GM18909 (cell line): ENCODE results near the gene NRP1.
"Not testable (repeated sequence)": the region's sequence is repeated elsewhere in the genome, so short reads cannot be mapped to it uniquely, and the experiment has no call there.

ENCODE experiments used
- ATAC-seq: cut with Tn5 transposase; IDR thresholded peaks from one replicate; pipeline ENCODE4 v1.9.1; 2021; ENCODE audit warnings: mild to moderate bottlenecking; ENCODE audit not compliant: unreplicated experiment, poor library complexity

The NRP1 gene

DNA sequence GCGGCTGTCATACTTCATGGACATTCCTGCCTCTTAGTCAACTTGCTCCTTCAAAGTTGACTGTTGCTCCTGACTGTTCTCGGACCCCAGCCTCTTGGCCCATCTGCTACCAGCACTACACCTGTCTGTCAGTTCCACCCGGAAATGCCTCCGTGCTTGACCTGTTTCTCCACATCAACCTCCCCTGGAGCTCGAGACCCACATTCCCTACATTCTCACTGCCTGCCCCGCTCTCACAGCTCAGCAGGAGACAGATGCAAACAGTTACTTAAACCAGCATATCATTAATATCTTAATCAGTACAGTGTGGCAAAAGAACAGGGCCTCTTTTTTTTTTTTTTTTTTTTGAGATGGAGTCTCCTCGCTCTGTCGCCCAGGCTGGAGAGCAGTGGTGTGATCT, 174.3 kb downstream of the NRP1 start:
- no peak for ATAC-seq

DNA sequence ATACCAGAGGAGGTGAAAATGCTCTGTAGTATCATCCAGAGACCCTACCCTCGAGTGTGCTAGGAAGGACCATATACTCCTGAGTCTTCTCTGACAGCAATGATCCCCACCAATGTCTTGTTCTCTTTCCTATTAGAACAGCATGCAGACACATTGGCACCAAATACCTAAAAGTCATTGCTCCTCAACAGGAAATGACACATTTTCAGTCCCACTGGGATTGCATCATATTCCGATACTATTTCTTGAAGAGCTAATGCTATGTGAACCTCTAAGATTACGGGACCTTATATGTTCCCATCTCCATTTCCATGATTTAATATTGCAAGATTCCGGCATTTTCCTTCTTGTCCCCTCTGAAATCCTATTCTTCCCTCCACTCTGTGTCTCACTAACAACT, 177.4 kb downstream of the NRP1 start:
- ATAC-seq, result no peak

DNA sequence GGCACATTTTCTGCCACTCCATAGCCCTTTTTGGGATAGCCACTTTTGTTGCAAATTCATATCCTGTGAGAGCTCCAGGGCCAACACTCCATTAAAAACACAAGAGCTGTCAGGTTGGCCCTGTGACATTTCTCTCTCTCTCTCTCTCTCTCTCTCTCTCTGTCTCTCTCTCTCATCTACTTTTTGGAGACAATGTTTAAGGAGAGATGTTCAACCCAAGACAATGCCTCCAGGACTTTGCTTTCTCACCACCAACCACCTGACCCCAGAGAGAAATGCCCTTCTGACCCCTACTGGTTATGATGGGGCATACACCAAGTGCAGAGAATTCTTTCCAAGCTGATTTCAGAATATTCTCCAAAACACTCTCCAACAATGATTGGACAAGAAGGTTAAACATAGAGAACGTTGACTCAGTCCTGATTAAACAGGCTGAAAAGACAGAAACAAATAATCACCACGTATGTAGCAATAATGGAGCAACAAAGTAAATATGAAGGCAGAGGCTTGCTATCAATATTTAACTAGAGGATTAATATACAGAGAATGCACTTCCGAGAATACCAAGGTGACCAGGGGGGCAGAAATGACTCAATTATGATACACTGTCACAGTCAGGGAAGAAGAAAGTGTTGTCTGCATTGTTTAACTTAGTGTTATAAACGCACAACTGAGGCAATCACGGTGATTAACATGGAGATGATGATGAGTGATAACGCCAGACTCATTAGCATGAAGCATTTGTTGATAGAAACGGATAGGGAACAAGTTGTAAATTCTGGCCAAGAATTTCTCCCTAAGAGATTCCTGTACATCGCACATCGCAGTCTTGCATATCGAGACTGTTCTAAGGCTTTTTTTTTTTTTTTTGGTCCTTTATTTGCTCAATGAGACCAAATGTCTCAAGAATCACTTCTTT, 178.5 kb downstream of the NRP1 start:
- ATAC-seq, result peak; percentile 89

DNA sequence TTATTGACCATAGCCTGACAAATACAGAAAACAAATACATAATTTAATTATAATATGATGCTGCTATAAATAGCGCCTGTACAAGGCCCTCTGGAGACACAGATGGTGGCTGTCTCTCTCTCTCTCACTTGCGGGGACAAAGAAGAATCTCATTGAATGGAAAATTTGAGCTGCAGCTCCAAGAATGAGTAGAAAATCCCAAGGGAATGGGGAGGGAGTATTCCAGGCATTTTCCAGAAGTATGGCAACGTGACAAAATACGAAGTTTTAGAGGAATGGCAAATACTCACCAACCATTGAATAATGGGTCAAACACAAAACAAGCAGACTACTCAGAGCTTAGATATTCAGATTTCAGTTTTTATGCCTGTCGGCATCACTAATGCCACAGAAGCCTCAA, 179.9 kb downstream of the NRP1 start:
- ATAC-seq, result no peak

DNA sequence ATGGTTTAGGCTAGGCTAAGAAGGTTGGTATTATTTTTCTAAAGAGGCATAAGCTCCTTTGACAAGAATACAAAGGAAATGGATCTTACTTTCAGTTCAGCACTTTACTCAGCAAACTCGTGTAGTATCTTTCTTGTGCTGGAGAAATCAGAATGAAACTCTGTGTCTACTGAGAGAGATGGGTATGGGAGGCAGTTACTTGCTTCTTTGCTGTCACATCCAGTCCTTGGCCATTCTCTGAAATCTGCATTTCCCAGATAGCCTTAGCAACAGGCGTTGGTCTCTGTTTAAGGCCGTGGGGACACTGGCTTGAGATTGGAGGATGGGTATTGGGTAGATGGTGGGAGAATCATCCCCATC, 180.5 kb downstream of the NRP1 start:
- no peak for ATAC-seq

DNA sequence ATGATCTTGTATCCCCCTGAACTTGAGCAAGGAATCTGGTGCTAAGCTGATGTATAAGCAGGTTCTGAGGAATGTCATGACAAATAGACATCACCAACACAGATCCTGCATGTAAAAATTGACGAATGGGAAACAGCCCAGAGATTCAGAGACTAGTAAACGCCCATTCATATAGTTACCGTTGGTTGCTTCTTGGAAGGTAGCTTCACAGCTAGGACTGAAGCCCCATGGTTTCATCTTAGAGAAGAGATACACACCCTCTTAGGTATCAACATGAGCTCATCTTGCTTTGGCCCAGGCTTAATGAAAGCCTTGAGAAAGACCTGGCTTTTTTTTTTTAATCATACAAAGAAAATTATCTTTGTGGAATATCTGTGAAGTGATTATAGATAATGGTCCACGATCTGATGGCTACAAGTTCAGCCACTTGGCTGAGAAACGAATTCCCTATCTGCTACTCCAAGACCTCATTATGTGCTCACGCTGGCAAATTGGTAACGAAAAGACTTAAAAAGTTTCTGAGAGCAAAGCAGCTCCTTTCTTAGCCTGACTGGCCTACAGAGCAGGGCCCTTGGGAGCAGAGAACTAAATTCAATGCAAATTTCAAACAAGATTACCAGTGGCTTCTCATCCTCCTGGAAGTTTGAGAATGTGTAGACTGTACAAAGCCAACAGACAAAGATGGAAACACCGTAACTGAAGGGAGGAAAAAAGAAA, 181.1 kb downstream of the NRP1 start:
- no peak for ATAC-seq

DNA sequence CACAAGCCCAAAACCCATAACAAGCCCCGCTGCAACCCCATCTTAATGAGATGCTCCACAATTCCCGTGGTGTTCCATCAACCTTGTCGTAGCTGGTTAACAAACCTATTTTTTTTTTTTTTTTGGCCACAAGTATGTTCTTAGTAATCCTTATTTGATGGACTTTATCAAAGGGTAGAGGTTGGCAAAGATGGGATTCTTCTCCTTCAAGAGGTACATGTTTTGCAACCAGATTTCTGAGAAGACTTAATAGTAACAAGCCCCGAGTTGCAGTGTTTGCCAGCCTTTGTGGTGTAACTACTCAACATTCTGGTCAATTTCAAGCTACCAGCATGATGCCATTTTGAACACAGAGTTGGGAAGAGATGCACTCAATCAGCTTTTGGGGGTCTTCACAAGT, 181.7 kb downstream of the NRP1 start:
- ATAC-seq, result no peak

DNA sequence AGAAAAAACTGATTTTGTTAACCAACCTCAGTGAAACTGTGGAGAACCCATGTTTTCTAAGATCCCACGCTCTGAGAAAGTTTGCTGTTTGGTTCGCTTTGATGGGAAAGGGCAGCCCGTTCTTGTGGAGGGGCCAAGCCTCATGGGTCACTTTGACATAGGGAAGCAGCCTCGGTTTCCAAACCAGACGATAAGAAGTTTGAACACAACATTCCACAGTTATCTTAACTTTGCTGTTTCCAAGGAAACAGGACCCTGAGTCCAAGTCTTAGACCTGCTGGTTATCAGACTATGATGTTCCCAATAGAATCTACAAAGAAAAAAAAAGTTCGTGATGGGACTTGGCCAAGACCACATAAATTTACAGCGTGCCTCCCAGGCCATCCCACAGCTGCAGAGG, 182.3 kb downstream of the NRP1 start:
- ATAC-seq, result no peak

DNA sequence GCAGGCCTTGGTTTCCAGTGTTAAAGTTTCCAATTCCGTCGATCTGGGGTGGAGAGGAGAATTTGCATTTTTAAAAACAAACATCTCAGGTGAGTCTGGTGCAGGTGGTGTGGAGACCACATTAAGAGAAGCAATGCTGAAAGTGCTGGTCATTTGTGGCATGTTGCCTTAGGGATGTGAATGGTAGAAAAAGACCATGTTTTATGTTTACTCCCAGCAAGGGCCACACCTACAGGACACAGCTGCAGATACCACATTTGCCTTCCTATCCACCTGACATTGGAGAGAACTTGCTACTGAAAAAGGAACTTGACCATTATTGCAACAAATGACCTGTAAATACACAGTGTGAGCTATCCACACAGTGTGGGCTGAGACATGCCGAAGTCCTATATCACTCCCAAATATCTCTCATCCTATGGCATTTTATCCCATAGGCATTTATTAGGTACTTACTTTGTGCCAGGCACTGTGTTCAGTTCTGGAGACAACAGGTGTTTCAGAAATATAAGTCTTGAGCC, 183.1 kb downstream of the NRP1 start:
- no peak for ATAC-seq

DNA sequence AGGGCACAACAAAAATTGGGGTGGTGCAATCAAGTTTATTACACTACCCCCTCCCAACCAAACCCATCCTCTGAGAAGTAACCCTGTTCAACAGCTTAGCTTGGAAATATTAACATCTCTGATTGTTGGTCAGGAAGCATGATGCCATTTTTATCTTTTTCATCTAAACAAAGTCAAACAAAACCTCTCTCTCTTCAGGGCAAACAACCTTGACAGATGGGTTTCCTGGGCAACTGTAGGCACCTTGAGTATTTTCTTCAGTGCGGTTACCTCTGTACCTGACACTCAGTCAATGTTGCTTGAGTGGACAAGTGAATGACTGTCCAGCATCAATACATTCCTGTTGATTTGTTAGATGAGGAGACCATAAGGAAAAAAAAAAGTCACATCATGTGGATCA, 183.6 kb downstream of the NRP1 start:
- ATAC-seq, result no peak

DNA sequence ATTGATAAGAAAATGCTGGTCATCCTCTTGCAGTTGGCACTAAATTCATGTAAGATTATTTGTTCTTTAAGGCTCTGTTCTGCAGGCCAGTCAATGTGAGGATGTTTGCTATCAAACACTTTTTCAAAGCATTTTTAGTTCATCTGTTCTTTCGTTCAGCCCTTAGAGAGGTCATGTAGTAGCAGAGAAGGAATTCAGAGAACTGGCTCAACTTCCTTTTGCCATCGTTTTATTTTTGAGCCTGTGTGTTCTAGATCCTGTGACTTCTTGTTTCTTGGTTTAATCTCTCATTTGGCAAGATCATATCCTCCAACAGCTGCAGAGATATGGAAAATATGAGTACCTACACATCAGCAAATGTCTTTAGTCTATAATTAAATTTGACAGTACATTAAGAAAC, 184.3 kb downstream of the NRP1 start:
- ATAC-seq, result no peak

DNA sequence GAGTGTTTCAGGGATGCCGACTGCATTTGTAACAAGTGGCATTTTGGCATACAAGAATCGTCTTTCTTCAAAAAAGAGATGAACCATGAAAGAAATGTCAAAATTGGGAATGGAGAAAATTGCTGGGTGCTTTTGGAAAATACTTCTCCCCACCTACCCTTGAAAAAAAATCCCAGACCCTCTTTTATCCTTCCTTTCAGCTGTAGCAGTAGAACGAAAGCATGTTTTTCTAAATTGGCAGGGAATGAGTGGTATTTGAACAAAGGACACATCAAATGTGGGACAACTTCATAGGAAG, 187.5 kb downstream of the NRP1 start:
- ATAC-seq, result no peak

DNA sequence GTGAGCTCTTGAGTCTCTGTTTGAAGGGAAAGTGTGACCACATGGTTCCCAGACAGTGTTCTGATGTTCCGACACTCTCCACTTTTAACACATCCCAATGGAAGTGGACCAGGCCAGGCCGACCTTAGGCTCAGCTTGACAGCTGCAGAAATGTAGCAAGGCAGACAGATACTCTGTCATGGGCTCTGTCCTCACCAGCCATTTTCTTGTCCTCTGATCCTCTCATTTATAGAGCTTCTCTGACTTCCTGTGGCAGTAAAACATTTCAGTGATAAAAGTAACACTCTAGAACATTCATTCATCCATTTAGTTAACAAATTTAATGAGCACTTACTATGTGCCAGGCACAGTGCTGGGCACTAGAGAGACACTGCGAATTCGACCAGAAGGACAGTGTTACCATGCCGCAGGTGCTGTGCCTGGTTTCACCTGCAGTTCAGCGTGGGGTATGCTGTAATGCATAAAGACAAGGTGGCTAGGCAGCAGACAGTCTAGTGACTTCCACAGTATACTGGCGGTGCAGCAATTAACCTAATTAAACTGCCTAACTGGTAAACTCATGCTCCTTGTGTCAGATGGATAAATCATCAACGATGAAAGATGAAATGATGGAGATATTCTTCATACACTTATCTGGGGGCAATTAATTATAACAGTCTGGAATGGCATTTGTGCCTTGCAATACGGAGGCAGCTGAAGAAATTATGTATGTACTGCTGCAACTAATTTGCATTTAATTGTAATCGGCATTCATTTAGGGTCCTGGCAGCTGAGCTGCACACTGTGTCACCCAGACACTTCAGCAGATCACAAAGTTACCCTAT, 188.1 kb downstream of the NRP1 start:
- no peak for ATAC-seq

DNA sequence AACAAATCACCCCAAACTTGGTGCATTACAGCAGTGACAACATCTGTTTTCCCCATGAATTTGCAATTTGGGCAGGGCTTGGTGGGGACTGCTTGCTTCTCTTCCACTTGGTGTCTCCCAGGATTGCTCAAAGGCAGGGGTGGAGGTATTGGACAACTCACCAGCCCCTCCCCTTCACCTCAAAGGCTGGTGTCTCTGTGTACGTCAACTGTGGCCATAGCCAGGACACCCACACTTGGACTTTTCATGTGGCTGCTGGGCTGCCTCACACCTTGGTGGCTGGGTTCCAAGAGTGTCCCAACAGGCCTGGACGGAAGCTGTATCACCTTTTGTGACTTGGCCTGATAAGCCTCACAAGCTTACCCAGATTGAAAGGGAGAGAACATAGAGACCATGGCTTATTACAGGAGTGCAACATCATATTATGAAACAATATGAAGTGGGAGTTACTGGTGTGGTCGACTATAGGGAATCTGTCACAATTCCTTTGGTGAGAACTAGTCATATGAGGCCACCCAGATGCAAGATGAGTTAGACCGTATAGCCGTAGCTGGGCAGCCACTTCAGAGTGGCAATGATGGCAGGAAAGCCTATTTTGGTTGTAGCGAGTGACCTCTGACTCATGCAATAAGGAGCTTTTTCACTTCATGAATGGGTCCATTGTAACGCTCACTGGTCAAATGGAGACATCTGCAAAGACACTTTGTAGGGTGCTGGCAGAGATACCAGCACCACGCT, 188.8 kb downstream of the NRP1 start:
- no peak for ATAC-seq

DNA sequence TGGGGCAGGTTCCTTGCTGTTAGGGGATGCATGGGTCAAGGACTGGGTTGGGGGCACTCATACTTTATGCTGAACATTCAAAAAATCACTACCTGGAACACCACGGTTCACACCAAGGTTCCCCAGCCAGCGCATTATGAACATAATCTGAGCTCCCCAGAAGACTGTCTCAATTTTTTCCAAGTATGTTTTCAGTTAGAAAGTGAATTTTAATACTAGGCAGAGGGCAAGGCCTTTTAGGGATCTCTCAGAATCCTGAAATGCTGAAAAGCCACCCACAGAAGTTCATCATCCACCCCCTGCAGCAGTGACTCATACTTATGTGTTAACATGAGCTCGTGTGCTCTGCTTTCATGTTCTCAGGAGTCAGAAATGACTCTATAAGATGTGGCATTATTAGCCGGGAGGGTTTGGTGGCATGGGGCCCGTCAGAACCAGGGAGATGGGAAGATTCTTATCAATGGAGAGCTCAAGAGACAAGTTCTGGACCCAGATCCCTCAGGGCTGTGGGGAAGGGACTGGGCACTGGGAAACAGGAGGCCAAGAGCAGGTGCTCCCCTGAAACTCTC, 191.2 kb downstream of the NRP1 start:
- ATAC-seq, result peak; percentile 55

DNA sequence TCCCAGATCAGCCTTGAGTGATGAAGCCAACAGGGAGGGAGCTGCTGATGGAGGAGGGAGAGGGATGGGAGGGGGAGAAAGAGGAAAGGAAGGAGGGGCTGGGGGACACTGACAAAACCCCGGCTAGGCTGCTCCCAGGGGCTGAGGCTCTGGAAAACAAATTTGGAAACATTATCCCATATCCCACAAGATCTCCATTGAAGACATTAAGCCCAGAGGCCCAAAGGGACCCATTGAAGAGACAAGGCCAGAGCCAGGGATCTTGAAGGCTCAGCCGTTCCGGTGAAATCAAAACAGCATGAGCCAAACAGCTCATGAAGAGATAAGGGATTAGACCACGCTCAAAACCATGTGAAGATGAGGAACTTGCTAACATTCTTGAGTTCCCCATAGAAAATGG, 192.2 kb downstream of the NRP1 start:
- ATAC-seq, result no peak

DNA sequence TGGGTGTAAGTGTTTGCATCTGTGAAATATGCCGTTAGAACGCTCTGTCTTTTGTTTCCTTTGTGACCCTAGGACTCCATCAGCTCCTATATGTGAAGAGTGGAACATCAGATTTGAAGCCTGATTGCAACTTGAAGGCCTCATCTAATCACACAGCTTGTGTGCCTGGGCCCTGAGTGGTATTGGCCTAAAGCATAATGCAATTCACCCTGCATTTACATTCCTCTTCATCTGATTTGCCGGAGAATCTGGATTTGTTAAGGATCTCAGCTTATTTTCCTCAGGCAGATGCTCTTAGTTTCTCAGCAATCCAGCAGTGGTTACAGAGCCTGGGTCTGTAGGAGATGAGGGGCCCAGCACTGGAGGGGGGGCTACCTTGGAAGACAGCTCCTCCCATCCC, 193.2 kb downstream of the NRP1 start:
- ATAC-seq, result no peak

DNA sequence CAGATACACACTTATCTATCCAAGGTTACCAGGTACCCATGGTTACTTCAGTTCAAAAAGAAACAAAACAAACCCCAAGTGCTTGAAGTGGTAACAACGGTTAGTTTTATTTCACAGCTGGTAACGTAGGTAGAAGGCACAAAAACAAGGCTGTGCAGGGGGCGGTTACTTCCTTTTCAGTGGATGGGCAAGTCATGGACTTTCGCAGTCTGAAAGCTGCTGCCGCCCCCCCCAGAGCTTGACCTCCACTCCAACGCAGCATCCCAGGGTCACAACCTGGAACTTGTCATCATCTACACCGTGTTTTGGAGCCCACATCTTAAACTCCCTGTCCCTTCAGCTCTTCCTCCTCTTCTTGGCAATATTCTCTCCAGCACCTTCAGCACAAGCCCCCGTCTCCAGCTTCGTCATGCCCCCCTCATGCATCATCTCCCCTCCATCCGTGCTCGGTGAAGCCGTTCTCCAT, 195.3 kb downstream of the NRP1 start:
- ATAC-seq, result no peak

DNA sequence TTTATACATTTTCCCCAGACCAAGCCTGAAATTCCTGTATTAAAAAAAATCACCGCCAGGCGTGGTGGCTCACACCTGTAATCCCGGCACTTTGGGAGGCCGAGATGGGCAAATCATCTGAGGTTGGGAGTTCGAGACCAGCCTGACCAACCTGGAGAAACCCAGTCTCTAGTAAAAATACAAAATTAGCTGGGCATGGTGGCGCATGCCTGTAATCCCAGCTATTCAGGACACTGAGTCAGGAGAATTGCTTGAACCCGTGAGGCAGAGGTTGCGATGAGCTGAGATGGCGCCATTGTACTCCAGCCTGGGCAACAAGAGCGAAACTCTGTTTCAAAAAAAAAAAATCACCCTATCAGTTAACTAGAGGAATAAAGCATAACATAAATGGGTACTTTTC, 195.8 kb downstream of the NRP1 start:
- not testable (repeated sequence) for ATAC-seq
